Skeletal muscle satellite cell (primary cell): Measurements from ENCODE around the gene PKN1.
A peak's percentile ranks its signal among the peaks of the same experiment; 100 is the strongest.

Experiments
- H3K27me3 ChIP-seq: 2 replicates; pipeline ENCODE4 v1.7.0; 2013; ENCODE audit warnings: low read length; ENCODE audit not compliant: control insufficient read depth, insufficient read depth
- H3K36me3 ChIP-seq: 2 replicates; pipeline ENCODE4 v1.7.0; 2013; ENCODE audit warnings: mild to moderate bottlenecking, control low read depth, low read length; ENCODE audit not compliant: insufficient read depth
- H3K4me1 ChIP-seq: 2 replicates; pipeline ENCODE4 v1.7.0; 2013; ENCODE audit warnings: low read length; ENCODE audit not compliant: control insufficient read depth, insufficient read depth
- H3K4me2 ChIP-seq: 2 replicates; pipeline ENCODE4 v1.7.0; 2013; ENCODE audit warnings: mild to moderate bottlenecking, low read length
- H3K4me3 ChIP-seq: 2 replicates; pipeline ENCODE4 v1.7.0; 2013; ENCODE audit warnings: low read length
- H3K9ac ChIP-seq: 2 replicates; pipeline ENCODE4 v1.7.0; 2013; ENCODE audit warnings: mild to moderate bottlenecking, low read depth, low read length, moderate library complexity
- H3K9me3 ChIP-seq: replicated peaks from 2 replicates; pipeline ENCODE4 v1.7.0; 2013; ENCODE audit warnings: mild to moderate bottlenecking, control low read depth, low read length

The PKN1 gene

DNA sequence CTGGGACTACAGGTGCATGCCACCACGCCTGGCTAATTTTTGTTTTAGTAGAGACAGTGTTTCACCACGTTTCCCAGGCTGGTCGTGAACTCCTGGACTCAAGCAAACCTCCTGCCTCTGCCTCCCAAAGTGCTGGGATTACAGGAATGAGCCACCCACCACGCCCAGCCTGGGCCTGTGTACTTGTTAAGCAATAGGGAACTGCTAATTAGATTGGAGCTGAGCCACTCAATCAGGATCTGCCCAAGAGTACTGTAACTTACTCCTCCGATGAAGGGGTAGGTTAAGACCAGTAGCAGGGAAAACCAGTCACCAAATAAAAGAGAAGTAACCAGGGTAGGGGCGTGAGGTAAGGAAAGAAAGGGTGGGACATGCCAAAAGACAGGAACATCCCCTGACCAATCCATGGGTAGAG lies 16.3 kb upstream of the PKN1 start:
- Histone ChIP-seq H3K36me3 (peaks cover 26% of the 10 kb centered on the region), H3K4me2 (peak overlapping the region; percentile 89), H3K9me3 (no peaks in the 10 kb centered on the region), H3K4me1 (peaks cover 27% of the 10 kb centered on the region), H3K27me3 (no peaks in the 10 kb centered on the region), H3K4me3 (peak overlapping the region; percentile 47), H3K9ac (no peak overlapping the region)

GRCh38 chr19:14418856-14419105 lies 14.3 kb upstream of the PKN1 start:
- no peaks in the 10 kb centered on the region for H3K9me3 ChIP-seq
- H3K27me3 ChIP-seq: no peaks in the 10 kb centered on the region
- H3K4me1 ChIP-seq: peaks cover 22% of the 10 kb centered on the region

DNA sequence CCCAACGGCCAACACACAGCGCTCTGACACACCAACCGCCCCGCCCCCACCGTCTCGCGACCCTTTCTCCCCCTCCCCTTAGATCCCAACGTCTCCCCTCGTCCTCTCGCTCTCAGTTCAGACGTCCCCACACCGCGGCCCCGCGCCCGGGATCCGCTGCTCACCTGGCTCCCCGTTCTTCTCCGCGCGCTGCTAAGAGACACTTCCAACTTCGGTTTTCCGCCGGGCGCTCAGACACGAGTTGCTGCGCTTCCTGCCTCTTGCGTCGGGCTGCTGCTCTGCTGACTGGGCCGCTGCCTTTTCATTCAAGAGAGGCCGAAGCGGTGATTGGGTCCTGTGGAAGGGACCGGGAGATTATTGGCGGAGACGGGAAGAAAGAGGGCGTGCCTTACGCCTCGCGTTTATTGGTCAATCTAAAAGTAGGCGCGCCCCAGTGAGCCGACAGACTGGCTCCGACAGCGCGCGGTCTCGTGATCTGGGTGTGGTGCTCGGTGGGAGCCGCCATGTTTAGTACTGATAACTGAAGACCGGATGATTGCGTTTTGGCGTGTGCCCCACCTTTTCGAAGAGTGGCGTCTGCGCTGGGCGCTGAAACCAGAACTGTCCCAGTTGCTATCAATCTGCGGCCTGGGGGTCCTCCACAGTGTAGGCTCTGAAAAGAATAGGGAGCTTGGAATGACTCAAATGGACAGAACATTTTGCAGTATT lies 13.8 kb upstream of the PKN1 start, which contains the start of gene DDX39A:
TSS of gene DDX39A (minus strand) at position 236 of the 708 bp plus-strand sequence. CDS start 6,121 bp downstream, outside the sequence.
- H3K4me2 ChIP-seq: peak within 1 kb of the TSS; percentile 89
- no peaks in the 10 kb centered on the region for H3K9me3 ChIP-seq
- H3K4me1 ChIP-seq: peaks cover 18% of the 10 kb centered on the region
- H3K4me3 ChIP-seq: peak within 1 kb of the TSS; percentile 85
- no peaks in the 10 kb centered on the region for H3K27me3 ChIP-seq
- H3K9ac ChIP-seq: peak within 1 kb of the TSS; percentile 98
- H3K36me3 ChIP-seq: peaks cover 14% of the 10 kb centered on the region

More at GRCh38 chr19:14418856-14419105, 14.3 kb upstream of the PKN1 start:
- Histone ChIP-seq H3K4me3 (peak overlapping the region; percentile 85), H3K4me2 (peak overlapping the region; percentile 89), H3K36me3 (peaks cover 14% of the 10 kb centered on the region), H3K9ac (peak overlapping the region; percentile 98)

DNA sequence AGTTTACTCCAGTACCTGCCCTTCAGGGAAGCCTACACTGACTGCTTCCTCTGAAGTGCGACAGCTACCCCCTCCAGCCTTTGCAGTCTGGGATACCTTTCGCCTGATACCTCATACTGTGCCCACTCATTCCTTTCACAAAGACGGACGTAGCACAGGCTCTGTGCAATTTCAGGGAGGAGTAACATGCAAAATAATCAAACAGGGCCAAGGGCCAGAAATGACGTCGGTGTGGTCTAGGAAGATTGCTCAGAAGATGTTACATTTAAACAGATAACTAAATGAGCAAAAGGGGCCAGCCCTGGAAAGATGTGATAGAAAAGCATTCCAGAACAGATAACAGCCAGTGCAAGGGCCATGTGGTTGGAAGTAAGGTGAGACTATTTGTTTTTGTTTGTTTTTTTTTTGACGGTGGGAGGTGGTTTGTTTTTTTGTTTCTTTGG lies 7.4 kb upstream of the PKN1 start:
- Histone ChIP-seq H3K27me3 (no peaks in the 10 kb centered on the region), H3K36me3 (no peaks in the 10 kb centered on the region), H3K9me3 (no peaks in the 10 kb centered on the region), H3K9ac (no peak overlapping the region), H3K4me1 (no peaks in the 10 kb centered on the region), H3K4me3 (no peak overlapping the region), H3K4me2 (no peak overlapping the region)

DNA sequence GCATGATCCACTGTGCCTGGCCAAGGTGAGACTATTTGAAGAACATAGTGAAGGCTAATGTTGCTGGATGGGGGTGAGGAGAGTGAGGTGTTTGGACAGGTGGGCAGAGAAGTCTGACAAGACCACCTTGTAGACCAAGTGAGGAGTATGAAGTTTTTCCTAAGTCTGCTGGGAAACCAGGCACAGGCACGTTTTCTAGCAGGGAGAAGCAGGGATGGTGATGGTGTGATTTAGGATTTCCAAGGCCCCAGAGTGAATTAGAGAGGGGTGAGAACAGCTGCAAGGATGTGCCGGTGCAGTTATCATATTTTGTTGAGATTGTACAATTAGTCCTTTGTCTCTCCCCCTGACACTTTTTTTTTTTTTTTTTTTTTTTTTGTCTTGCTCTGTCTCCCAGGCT lies 5.6 kb upstream of the PKN1 start:
- no peak overlapping the region for H3K9ac ChIP-seq
- H3K9me3 ChIP-seq: no peaks in the 10 kb centered on the region
- no peak overlapping the region for H3K4me3 ChIP-seq
- no peaks in the 10 kb centered on the region for H3K27me3 ChIP-seq
- H3K4me1 ChIP-seq: no peaks in the 10 kb centered on the region
- no peak overlapping the region for H3K4me2 ChIP-seq
- no peaks in the 10 kb centered on the region for H3K36me3 ChIP-seq

DNA sequence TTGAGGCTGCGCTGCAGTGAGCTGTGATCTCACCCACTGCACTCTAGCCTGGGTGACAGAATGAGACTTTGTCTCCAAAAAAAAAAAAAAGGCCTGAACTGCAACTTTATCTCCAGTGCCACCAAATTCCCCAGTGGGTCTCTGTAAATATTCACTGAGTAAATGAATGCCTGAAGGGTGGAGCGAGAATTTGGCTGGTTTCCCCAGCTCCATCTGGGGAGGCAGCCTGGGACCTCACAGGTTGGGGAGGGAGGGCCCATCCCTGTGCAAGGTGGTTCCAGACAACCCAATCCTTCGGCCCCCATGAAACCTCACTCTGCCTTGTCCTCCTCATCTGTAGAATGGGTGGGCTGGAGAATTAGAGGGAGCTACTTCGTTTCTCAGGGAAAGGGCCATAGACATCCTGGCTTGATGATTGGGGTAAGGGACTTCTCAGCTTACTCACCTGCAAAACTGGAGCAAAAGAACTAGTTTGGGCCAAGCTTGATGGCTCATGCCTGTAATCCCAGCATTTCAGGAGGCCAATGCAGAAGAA lies 4.2 kb upstream of the PKN1 start:
- H3K9ac ChIP-seq: no peak overlapping the region
- H3K4me2 ChIP-seq: no peak overlapping the region
- H3K4me3 ChIP-seq: no peak overlapping the region
- H3K9me3 ChIP-seq: no peaks in the 10 kb centered on the region
- H3K4me1 ChIP-seq: peaks cover 4% of the 10 kb centered on the region
- H3K36me3 ChIP-seq: no peaks in the 10 kb centered on the region
- no peaks in the 10 kb centered on the region for H3K27me3 ChIP-seq

DNA sequence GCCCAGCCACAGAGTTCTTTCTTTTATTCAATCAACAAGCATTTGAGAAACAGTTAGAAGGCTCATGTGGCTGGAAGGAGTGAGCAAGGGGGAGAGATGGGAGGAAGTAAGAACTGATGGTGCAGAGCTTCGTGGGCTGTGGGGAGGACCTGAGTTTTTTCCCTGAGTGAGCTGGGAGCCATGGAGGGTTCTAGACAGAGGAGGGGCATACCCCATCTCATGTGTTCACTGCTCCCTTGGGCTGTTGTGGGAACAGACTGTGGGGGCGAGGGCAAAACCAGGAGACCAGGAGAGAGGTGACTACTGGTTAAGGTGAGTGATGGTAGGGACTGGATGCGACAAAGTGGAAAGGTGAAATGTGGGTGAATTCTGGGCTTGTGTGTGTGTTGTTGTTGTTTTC lies 2.4 kb upstream of the PKN1 start:
- H3K36me3 ChIP-seq: no peaks in the 10 kb centered on the region
- H3K4me2 ChIP-seq: no peak overlapping the region
- peaks cover 20% of the 10 kb centered on the region for H3K4me1 ChIP-seq
- H3K4me3 ChIP-seq: no peak overlapping the region
- no peak overlapping the region for H3K9ac ChIP-seq
- no peaks in the 10 kb centered on the region for H3K9me3 ChIP-seq
- H3K27me3 ChIP-seq: no peaks in the 10 kb centered on the region

GRCh38 chr19:14433554-14434501 lies 722 bp downstream of the PKN1 start:
- Histone ChIP-seq H3K4me2 (peak overlapping the region; percentile 87), H3K4me1 (peaks cover 20% of the 10 kb centered on the region), H3K9me3 (no peaks in the 10 kb centered on the region), H3K4me3 (peak overlapping the region; percentile 93), H3K9ac (peak overlapping the region; percentile 86), H3K36me3 (peaks cover 3% of the 10 kb centered on the region), H3K27me3 (no peaks in the 10 kb centered on the region)

GRCh38 chr19:14434543-14435319 lies 1.6 kb downstream of the PKN1 start:
- peak overlapping the region; percentile 87 for H3K4me2 ChIP-seq
- no peaks in the 10 kb centered on the region for H3K27me3 ChIP-seq
- H3K4me1 ChIP-seq: peaks cover 20% of the 10 kb centered on the region
- no peaks in the 10 kb centered on the region for H3K9me3 ChIP-seq
- peaks cover 3% of the 10 kb centered on the region for H3K36me3 ChIP-seq
- peak overlapping the region; percentile 86 for H3K9ac ChIP-seq
- H3K4me3 ChIP-seq: peak overlapping the region; percentile 93

- Histone ChIP-seq H3K9ac (peak overlapping the region; percentile 86), H3K4me1 (peaks cover 24% of the 10 kb centered on the region), H3K27me3 (no peaks in the 10 kb centered on the region), H3K4me3 (peak overlapping the region; percentile 93), H3K4me2 (peak overlapping the region; percentile 87), H3K9me3 (no peaks in the 10 kb centered on the region), H3K36me3 (peaks cover 3% of the 10 kb centered on the region)
Measured at GRCh38 chr19:14435320-14436050, 2.4 kb downstream of the PKN1 start.
